Stimulated activated naive CD8-positive, alpha-beta T cell treated with anti-CD3 and anti-CD28 coated beads, Interleukin-15, Interleukin-2, amounts not matched to agents 100 ng/mL and 50 ng/mL, for 24 hours (primary cell): Measurements from ENCODE around the gene PDE4D.
"Not testable (repeated sequence)": the region's sequence is repeated elsewhere in the genome, so short reads cannot be mapped to it uniquely, and the experiment has no call there.

Experiments
- H3K27ac Mint-ChIP-seq: one replicate; pipeline ENCODE4 v1.8.0; 2021; ENCODE audit warnings: mild to moderate bottlenecking, mixed read lengths
- H3K27me3 Mint-ChIP-seq: one replicate; pipeline ENCODE4 v1.8.0; 2021; ENCODE audit warnings: mixed read lengths
- H3K36me3 Mint-ChIP-seq: one replicate; pipeline ENCODE4 v1.8.0; 2021; ENCODE audit warnings: low read depth, mixed read lengths
- H3K4me1 Mint-ChIP-seq: one replicate; pipeline ENCODE4 v1.8.0; 2021; ENCODE audit warnings: low read depth, mixed read lengths
- H3K4me3 Mint-ChIP-seq: one replicate; pipeline ENCODE4 v1.8.0; 2021; ENCODE audit warnings: mild to moderate bottlenecking, mixed read lengths
- H3K9me3 Mint-ChIP-seq: one replicate; pipeline ENCODE4 v1.8.0; 2021; ENCODE audit warnings: mixed read lengths

Gene PDE4D

DNA sequence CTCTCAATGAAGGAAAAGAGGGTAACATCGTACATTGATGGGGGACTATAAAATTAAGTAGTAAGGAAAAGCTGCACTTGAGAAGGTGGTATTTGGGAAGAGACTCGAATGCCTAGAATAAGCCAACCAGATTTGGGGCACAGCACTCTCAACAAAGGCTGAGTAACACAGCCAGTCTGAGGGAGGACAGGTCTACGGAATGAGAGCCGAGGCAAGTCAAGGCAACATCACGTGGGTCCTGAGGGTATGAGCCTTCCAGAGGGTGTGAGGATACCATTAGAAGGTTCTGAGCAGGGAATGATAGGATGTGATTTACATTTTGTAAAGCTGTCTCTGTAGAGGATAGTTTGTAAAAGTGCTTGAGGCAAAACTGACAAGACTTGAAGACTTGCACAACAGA lies 876.6 kb downstream of the PDE4D start:
- H3K4me3 Mint-ChIP-seq: no peak overlapping the region
- H3K36me3 Mint-ChIP-seq: peaks cover 77% of the 10 kb centered on the region
- H3K27ac Mint-ChIP-seq: no peak overlapping the region
- H3K27me3 Mint-ChIP-seq: no peaks in the 10 kb centered on the region
- peaks cover 7% of the 10 kb centered on the region for H3K9me3 Mint-ChIP-seq
- H3K4me1 Mint-ChIP-seq: peaks cover 43% of the 10 kb centered on the region

DNA sequence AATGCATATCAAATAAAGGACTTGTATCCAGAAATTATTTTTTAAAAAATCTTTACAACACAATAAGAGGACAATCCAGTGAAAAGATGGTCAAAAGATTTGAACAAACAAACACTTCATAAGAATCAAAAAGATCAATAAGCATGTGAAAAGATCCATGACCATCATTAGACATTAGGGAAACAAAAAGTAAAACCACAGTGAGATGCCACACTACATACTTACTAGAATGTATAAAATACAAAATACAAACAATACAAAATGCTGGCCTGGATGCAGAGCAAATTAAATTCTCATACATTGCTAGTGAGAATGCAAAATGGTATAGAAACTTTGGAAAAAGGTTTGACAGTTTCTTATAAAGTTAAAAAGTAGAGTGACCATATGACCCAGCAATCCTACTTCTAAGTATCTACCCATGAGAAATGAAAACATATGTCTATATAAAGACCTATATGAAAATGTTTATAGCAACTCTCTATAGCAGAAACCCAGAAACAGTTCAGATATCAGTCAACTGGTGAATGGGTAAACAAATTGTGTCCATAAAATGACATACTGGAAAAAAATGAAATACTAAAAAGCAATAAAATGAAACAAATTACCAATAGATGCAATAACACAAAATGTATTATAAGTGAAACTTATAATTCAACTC lies 884.6 kb downstream of the PDE4D start:
- H3K27me3 Mint-ChIP-seq: no peaks in the 10 kb centered on the region
- no peak overlapping the region for H3K4me3 Mint-ChIP-seq
- H3K36me3 Mint-ChIP-seq: peaks cover 32% of the 10 kb centered on the region
- H3K27ac Mint-ChIP-seq: no peak overlapping the region
- H3K4me1 Mint-ChIP-seq: peaks cover 55% of the 10 kb centered on the region
- H3K9me3 Mint-ChIP-seq: peaks cover 11% of the 10 kb centered on the region

DNA sequence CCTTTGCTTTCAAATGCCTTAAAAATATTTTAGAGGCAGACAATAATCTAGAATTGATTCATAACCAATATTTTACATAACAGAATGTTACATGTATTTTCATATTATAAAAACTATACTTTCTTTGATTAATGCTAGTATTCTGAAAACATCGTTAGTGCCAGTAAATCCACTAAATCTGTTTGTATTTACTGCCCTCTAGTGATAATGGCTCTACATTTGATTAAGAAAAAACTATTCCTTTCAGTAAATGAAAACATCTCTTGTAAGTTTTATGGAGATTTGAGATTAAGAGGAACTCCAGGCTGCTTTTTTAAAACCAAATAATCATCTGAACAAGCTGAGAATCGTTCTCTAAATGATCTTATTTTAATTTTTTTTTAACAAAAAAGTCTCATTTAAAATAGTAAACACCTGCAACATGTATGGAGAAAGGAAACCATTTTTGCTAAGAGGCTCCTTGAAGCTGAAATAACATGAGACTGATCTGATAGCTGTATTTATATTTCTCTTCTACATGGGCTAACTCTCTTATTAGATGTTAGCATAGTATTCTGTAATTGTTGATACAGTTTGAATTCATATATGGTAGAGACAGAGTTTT lies 886.0 kb downstream of the PDE4D start:
- Mint-ChIP-seq H3K4me1 (peaks cover 60% of the 10 kb centered on the region), H3K27ac (no peak overlapping the region), H3K9me3 (peaks cover 4% of the 10 kb centered on the region), H3K27me3 (no peaks in the 10 kb centered on the region), H3K36me3 (peaks cover 18% of the 10 kb centered on the region), H3K4me3 (no peak overlapping the region)

DNA sequence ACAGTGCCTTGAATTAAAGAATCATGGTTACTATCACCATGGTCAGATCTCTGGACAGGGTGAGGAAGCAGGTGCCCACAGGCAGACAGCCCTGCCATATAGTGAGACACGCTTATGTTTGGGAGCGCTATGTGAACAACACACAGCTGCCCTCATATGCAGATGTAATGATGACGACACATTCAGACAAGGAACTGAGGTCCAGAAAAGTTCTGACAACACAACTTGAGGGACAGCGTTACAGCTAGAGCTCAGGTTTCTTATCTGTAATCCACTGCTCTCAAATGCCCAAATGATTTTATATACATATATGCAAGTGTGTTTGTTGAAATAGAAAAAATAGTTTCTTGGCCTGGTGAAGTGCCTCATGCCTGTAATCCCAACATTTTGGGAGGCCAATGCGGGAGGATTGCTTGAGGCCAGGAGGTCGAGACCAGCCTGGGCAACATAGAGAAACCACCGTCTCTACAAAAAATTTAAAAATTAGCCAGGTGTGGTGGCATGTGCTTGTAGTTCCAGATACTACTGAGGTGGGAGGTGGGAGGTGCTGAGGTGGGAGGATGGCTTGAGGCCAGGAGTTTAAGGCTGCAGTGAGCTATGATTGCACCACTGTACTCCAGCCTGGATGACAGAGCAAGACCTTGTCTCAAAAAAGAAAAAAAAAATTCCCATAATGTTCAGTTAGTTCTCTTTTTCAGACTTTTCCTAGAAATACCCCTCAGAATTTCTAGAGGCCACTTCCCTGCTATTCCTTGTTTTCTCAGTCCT lies 887.4 kb downstream of the PDE4D start:
- Mint-ChIP-seq H3K27ac (no peak overlapping the region), H3K4me3 (no peak overlapping the region)

DNA sequence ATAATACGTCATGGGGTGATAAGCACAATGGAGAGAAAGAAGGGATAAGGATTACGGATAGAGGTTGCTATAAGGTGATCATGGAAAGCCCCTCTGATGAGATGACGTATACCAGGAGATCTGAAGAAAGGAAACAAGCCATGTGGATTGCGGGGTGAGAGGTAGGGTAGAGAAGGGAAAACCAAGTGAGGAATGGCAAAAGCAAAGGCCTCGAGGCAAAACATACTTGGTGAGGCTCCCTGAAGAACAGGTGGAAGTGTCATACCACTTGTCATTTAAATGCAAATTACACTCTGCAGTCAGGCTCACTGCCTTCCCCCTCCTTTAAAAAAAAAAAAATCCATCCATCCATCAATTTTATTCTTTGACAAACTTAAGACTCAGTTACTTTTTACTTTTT lies 889.9 kb downstream of the PDE4D start:
- no peak overlapping the region for H3K27ac Mint-ChIP-seq
- H3K9me3 Mint-ChIP-seq: no peaks in the 10 kb centered on the region
- no peak overlapping the region for H3K4me3 Mint-ChIP-seq
- H3K27me3 Mint-ChIP-seq: no peaks in the 10 kb centered on the region
- H3K36me3 Mint-ChIP-seq: peaks cover 8% of the 10 kb centered on the region
- peaks cover 71% of the 10 kb centered on the region for H3K4me1 Mint-ChIP-seq

More for the DNA sequence above, 887.4 kb downstream of the PDE4D start:
- Mint-ChIP-seq H3K36me3 (peaks cover 3% of the 10 kb centered on the region), H3K27me3 (no peaks in the 10 kb centered on the region), H3K4me1 (peaks cover 69% of the 10 kb centered on the region), H3K9me3 (no peaks in the 10 kb centered on the region)

DNA sequence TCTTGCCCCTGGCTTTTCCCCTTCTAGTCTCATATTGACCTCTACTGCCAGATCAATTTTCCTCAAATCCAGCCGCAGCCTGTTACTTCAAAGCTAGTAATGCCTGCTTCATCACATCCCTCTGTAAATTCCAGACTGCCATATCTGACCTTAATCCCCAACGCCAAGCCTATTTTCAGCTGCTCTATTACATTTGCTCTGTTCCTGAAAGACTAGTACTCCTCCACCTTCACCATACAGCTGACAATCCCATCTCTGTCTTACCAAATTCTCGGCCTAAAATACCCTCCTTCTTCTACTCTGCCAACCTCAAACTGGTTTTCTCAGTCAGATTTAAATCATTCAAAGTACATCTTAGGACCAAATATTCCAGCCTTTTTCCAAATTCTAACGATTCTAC lies 890.4 kb downstream of the PDE4D start:
- Mint-ChIP-seq H3K4me1 (peaks cover 66% of the 10 kb centered on the region), H3K36me3 (peaks cover 8% of the 10 kb centered on the region), H3K4me3 (no peak overlapping the region)

DNA sequence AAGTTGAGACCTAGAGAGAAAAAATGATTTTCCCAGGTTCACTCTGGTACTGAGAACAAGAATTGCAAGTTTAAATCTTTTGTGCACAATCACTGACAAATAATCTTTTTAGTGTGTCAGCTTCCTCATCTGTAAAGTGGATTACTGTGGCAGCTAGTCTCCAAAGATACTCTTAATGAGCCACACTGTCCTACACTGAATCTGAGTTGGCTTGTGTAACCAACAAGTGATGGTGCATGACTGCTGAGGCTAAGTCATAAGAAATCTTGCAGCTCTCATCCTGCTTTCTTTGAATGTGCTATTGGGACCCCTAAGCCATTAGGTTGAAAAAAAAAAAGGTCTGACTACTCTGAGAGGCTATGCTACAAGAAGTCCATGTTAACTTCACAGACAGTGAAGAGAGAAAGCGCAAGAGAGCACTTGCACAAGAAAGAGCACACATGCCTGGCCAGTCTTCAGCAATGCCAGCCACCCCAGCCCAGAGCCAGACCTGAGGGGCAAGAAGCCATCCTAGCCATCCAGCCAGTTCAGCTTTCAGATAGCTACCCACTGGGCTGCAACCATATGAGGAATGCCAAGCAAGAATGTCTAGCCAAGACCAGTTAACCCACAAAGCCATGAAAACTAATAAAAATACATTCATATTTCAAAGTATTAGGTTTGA lies 891.2 kb downstream of the PDE4D start:
- H3K4me1 Mint-ChIP-seq: peaks cover 66% of the 10 kb centered on the region
- H3K9me3 Mint-ChIP-seq: no peaks in the 10 kb centered on the region
- no peaks in the 10 kb centered on the region for H3K27me3 Mint-ChIP-seq
- peaks cover 8% of the 10 kb centered on the region for H3K36me3 Mint-ChIP-seq
- no peak overlapping the region for H3K4me3 Mint-ChIP-seq
- H3K27ac Mint-ChIP-seq: no peak overlapping the region

More for the DNA sequence above, 890.4 kb downstream of the PDE4D start:
- Mint-ChIP-seq H3K27me3 (no peaks in the 10 kb centered on the region), H3K9me3 (no peaks in the 10 kb centered on the region), H3K27ac (no peak overlapping the region)

DNA sequence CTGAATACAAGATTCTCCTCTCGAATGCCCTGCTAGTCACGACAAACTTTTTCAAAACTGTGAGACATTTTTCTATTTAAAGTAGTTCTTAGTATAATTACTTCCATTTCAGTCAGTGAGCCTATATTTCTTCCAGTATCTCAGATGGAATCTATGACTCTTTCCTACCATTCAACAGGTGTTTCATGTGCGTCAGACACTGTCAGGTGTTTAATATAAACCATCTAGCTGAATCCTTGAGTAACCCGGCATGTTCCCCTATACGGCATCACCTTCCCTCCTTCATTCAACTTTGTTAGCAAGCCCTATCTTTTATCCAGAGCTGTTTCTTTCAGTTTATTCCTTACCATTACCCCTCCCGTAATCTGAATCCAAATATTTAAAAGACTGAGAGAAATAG lies 891.8 kb downstream of the PDE4D start:
- H3K27me3 Mint-ChIP-seq: no peaks in the 10 kb centered on the region
- no peaks in the 10 kb centered on the region for H3K9me3 Mint-ChIP-seq
- H3K36me3 Mint-ChIP-seq: peaks cover 8% of the 10 kb centered on the region
- peaks cover 65% of the 10 kb centered on the region for H3K4me1 Mint-ChIP-seq
- H3K27ac Mint-ChIP-seq: no peak overlapping the region
- no peak overlapping the region for H3K4me3 Mint-ChIP-seq

DNA sequence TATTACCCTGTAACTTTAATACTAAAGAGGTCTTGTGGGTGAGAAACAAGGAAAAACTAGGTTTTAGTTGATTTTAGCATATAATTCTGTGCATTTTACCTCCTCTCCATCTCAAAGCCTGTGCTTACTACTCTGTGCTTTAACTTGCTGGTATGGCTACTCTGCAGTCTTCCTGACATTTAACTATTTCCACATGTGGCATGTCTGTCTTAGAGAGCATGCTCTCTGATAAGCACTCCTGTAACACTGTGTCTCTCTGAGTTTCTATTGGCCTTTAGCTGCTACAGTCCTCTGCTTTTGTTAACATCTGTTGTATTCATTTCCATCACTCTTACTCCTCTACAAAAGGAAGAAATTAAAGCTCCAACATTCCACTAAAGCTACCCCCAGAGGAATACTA lies 892.4 kb downstream of the PDE4D start:
- H3K4me3 Mint-ChIP-seq: no peak overlapping the region
- no peaks in the 10 kb centered on the region for H3K27me3 Mint-ChIP-seq
- peaks cover 59% of the 10 kb centered on the region for H3K4me1 Mint-ChIP-seq
- peaks cover 8% of the 10 kb centered on the region for H3K36me3 Mint-ChIP-seq
- peak overlapping the region; percentile 28 for H3K27ac Mint-ChIP-seq
- H3K9me3 Mint-ChIP-seq: no peaks in the 10 kb centered on the region

DNA sequence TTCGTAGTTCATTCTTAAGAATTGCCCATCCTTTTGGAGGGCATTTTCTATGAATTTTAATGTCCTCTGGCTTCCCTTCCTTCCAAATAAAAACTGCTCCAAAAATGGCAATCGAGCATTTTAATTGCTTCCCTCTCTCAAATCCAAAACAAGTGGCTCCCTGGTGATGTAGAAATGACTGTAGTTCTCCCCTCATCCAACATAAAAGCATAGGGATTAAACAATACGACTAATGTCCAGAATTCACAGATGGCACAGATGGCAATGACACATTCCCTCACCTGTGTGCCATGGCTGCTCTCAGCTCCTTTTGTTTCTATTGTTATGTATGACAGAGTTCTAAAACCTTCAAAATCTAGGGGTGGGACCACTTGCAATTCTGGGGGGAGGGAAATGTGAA lies 893.3 kb downstream of the PDE4D start:
- Mint-ChIP-seq H3K36me3 (peaks cover 8% of the 10 kb centered on the region), H3K27ac (no peak overlapping the region), H3K9me3 (no peaks in the 10 kb centered on the region), H3K4me3 (no peak overlapping the region), H3K4me1 (peaks cover 55% of the 10 kb centered on the region), H3K27me3 (no peaks in the 10 kb centered on the region)

DNA sequence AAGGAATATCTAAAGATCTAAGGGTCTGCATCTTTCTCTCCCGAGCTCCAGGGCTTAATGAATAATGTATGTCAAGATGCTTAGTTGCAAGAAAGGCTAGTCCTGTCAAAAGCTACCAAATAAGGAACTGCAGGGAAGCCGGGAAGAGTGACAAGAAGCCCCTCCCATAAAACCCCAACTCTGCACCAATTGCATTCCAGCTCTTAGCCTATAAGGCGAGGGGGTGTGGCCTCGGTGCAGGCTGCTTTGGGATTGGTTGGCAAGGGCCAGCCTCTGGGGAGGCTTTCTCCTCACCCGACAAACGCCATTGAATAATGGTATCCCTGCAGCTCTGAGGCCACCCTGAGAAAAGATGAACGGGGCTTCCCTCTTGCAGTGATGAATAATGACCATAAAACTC lies 893.7 kb downstream of the PDE4D start:
- Mint-ChIP-seq H3K27me3 (no peaks in the 10 kb centered on the region), H3K36me3 (peaks cover 8% of the 10 kb centered on the region), H3K4me1 (peaks cover 53% of the 10 kb centered on the region), H3K27ac (no peak overlapping the region), H3K4me3 (no peak overlapping the region), H3K9me3 (no peaks in the 10 kb centered on the region)

DNA sequence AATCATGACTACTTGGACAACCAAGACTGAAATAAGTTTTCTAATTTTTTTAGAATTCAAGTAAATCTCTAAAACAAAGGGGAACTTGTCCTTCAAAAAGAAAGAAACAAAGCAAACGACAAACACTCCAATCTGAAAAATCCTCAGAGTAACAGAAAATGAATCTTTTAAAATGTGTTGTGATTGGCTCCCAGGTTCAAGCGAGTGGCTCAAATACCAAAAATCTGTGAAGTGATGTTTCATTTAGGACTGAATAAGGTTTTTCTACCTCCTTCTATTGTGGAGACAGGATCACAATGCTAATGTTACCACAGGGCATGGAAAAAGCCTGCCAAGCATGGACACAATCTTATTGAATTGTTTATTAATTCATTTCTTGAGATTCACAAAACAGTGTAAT lies 895.0 kb downstream of the PDE4D start:
- no peak overlapping the region for H3K4me3 Mint-ChIP-seq

DNA sequence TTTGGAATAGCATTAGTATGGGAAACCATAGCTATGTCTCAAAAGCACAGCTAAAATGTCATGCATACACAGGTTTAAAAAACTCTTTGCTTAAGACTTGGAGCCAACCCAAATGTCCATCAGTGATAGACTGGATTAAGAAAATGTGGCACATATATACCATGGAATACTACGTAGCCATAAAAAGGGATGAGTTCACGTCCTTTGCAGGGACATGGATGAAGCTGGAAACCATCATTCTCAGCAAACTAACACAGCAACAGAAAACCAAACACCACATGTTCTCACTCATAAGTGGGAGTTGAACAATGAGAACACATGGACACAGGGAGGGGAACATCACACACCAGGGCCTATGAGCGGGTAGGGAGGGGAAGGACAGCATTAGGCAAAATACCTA lies 897.7 kb downstream of the PDE4D start:
- H3K27ac Mint-ChIP-seq, H3K27me3 Mint-ChIP-seq, H3K4me3 Mint-ChIP-seq, H3K9me3 Mint-ChIP-seq: not testable (repeated sequence)
- Mint-ChIP-seq H3K4me1 (peaks cover 15% of the 10 kb centered on the region), H3K36me3 (peaks cover 21% of the 10 kb centered on the region)

More for the DNA sequence above, 895.0 kb downstream of the PDE4D start:
- H3K27ac Mint-ChIP-seq: no peak overlapping the region
- H3K9me3 Mint-ChIP-seq: no peaks in the 10 kb centered on the region
- H3K36me3 Mint-ChIP-seq: peaks cover 8% of the 10 kb centered on the region
- H3K4me1 Mint-ChIP-seq: peaks cover 41% of the 10 kb centered on the region
- H3K27me3 Mint-ChIP-seq: no peaks in the 10 kb centered on the region

DNA sequence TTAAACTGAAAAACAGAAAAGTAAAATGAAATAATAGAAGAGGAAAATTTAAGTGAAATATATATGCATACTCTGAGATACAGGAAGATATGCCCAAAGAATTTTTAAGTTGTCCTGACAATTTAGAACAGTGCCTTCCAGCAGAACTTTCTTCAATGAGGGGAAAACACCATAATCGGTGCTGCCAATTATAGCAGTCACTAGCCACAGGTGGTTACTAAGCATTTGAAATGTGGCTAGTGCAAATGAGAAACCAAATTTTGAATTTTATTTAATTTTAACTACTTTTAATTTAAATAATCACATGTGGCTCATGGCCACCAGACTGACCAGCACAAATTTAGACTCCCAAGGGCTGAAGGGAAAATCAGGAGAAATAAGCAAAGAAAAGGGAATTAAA lies 900.1 kb downstream of the PDE4D start:
- Mint-ChIP-seq H3K9me3 (no peaks in the 10 kb centered on the region), H3K27ac (no peak overlapping the region), H3K27me3 (no peaks in the 10 kb centered on the region), H3K4me3 (no peak overlapping the region), H3K4me1 (peaks cover 6% of the 10 kb centered on the region), H3K36me3 (peaks cover 28% of the 10 kb centered on the region)

DNA sequence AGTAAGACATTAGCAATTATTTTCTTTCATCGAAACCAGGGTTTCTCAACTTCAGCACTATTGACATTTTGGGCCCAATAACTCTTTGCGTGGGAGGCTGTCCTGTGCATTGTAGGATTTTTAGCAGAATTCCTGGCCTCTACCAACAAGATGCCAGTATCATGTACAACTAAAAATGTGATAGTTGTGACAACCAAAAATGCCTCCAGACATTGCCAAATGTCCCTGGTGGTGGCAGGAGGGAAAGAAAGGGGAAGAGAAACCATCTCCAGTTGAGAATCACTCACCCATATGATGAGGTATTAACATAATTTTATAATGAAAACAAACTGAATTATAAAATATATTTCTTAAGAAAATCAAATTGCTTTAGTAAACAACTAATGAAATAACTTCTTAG lies 904.6 kb downstream of the PDE4D start:
- Mint-ChIP-seq H3K4me1 (no peaks in the 10 kb centered on the region), H3K9me3 (no peaks in the 10 kb centered on the region), H3K4me3 (no peak overlapping the region), H3K27ac (no peak overlapping the region), H3K27me3 (no peaks in the 10 kb centered on the region), H3K36me3 (peaks cover 55% of the 10 kb centered on the region)
